HL-60 (cell line): Measurements from ENCODE around the gene YKT6.

Experiments
- DNase-seq, 2 experiments: peaks; one replicate each; pipeline ENCODE4 v3.0.0-alpha.2; 2010 to 2020; ENCODE audit warnings: low read depth in 1 of 2, low spot score in 1 of 2
- H3K27ac ChIP-seq: fragments of 250-450 bp; sonication (Bioruptor Pico); replicated peaks from 2 replicates; pipeline ENCODE4 v1.5.1; 2020; ENCODE audit warnings: mild to moderate bottlenecking, moderate library complexity
- H3K27me3 ChIP-seq: fragments of 250-450 bp; sonication (Bioruptor Pico); 2 replicates; pipeline ENCODE4 v1.5.1; 2021; ENCODE audit warnings: mild to moderate bottlenecking, moderate library complexity; ENCODE audit not compliant: insufficient read depth, poor library complexity, severe bottlenecking
- H3K4me3 ChIP-seq: replicated peaks from 2 replicates; pipeline ENCODE4 v1.5.1; 2011; ENCODE audit warnings: mild to moderate bottlenecking, control low read depth, low read length; ENCODE audit not compliant: insufficient read depth
- CTCF ChIP-seq: IDR thresholded peaks from one replicate; pipeline ENCODE4 v1.5.1; 2011; ENCODE audit warnings: low read length, control low read depth, inconsistent platforms; ENCODE audit not compliant: insufficient read depth
- GABPA ChIP-seq: IDR thresholded peaks from 2 replicates; pipeline ENCODE4 v1.6.1; 2012; ENCODE audit warnings: low read depth
- POLR2AphosphoS5 ChIP-seq: IDR thresholded peaks from 2 replicates; pipeline ENCODE4 v1.6.1; 2012; ENCODE audit warnings: low read depth
- REST ChIP-seq: IDR thresholded peaks from 2 replicates; pipeline ENCODE4 v1.6.1; 2012; ENCODE audit warnings: low read depth; ENCODE audit not compliant: insufficient replicate concordance
- SPI1 ChIP-seq: IDR thresholded peaks from 2 replicates; pipeline ENCODE4 v1.6.1; 2012; ENCODE audit warnings: low read depth, mild to moderate bottlenecking, borderline replicate concordance

Gene YKT6

GRCh38 chr7:44153948-44154335, 46.8 kb upstream of the YKT6 start:
- Histone ChIP-seq H3K27me3 (no peaks in the 10 kb centered on the region), H3K4me3 (no peak overlapping the region), H3K27ac (no peak overlapping the region)
- TF ChIP-seq REST = no peak
- no peak for DNase-seq

- Histone ChIP-seq H3K27me3 (no peaks in the 10 kb centered on the region), H3K4me3 (no peak overlapping the region), H3K27ac (no peak overlapping the region)
- no peak for TF ChIP-seq REST
- TF ChIP-seq POLR2AphosphoS5 = no peak
- no peak for TF ChIP-seq CTCF
- no peak for TF ChIP-seq GABPA
- TF ChIP-seq SPI1 = no peak
- no peak for DNase-seq
Measured at GRCh38 chr7:44154703-44155102, 46.1 kb upstream of the YKT6 start.

GRCh38 chr7:44155191-44156185, 45.3 kb upstream of the YKT6 start:
- no peak for DNase-seq
- TF ChIP-seq POLR2AphosphoS5 (no peak), SPI1 (no peak), CTCF (no peak), GABPA (no peak), REST (no peak)
- H3K27ac ChIP-seq = no peak overlapping the region

More at GRCh38 chr7:44155191-44156185, 45.3 kb upstream of the YKT6 start:
- Histone ChIP-seq H3K4me3 (no peak overlapping the region), H3K27me3 (no peaks in the 10 kb centered on the region)
